Measurements from ENCODE around the gene TPP2. TPM values are rescaled to one million over a fixed set of nuclear protein-coding genes. Genes with fewer than 3 reads are reported as not detected.

The TPP2 gene
- total RNA-seq, 1 experiment from 2014 or later = 68.3 TPM

- no peak for DNase-seq (ENCODE audit: low spot score)
- TF ChIP-seq, protein P1, sequence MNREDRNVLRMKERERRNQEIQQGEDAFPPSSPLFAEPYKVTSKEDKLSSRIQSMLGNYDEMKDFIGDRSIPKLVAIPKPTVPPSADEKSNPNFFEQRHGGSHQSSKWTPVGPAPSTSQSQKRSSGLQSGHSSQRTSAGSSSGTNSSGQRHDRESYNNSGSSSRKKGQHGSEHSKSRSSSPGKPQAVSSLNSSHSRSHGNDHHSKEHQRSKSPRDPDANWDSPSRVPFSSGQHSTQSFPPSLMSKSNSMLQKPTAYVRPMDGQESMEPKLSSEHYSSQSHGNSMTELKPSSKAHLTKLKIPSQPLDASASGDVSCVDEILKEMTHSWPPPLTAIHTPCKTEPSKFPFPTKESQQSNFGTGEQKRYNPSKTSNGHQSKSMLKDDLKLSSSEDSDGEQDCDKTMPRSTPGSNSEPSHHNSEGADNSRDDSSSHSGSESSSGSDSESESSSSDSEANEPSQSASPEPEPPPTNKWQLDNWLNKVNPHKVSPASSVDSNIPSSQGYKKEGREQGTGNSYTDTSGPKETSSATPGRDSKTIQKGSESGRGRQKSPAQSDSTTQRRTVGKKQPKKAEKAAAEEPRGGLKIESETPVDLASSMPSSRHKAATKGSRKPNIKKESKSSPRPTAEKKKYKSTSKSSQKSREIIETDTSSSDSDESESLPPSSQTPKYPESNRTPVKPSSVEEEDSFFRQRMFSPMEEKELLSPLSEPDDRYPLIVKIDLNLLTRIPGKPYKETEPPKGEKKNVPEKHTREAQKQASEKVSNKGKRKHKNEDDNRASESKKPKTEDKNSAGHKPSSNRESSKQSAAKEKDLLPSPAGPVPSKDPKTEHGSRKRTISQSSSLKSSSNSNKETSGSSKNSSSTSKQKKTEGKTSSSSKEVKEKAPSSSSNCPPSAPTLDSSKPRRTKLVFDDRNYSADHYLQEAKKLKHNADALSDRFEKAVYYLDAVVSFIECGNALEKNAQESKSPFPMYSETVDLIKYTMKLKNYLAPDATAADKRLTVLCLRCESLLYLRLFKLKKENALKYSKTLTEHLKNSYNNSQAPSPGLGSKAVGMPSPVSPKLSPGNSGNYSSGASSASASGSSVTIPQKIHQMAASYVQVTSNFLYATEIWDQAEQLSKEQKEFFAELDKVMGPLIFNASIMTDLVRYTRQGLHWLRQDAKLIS (CRISPR knock-in tag; IDR thresholded peaks at IDR 0.05; ENCODE audit: borderline replicate concordance) = no peak
- TF ChIP-seq, protein P2, sequence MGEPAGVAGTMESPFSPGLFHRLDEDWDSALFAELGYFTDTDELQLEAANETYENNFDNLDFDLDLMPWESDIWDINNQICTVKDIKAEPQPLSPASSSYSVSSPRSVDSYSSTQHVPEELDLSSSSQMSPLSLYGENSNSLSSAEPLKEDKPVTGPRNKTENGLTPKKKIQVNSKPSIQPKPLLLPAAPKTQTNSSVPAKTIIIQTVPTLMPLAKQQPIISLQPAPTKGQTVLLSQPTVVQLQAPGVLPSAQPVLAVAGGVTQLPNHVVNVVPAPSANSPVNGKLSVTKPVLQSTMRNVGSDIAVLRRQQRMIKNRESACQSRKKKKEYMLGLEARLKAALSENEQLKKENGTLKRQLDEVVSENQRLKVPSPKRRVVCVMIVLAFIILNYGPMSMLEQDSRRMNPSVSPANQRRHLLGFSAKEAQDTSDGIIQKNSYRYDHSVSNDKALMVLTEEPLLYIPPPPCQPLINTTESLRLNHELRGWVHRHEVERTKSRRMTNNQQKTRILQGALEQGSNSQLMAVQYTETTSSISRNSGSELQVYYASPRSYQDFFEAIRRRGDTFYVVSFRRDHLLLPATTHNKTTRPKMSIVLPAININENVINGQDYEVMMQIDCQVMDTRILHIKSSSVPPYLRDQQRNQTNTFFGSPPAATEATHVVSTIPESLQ (CRISPR knock-in tag; IDR thresholded peaks at IDR 0.05) = no peak
- TF ChIP-seq CREM (CRISPR knock-in tag; IDR thresholded peaks at IDR 0.05) (no peak), HMGA2 (CRISPR knock-in tag; IDR thresholded peaks at IDR 0.05) (no peak), TEAD4 (CRISPR knock-in tag; IDR thresholded peaks at IDR 0.05) (no peak), ZNF121 (CRISPR knock-in tag; IDR thresholded peaks at IDR 0.05) (no peak), ZNF416 (CRISPR knock-in tag; IDR thresholded peaks at IDR 0.05) (no peak), NR2C2 (CRISPR knock-in tag; IDR thresholded peaks at IDR 0.05) (no peak), NFATC4 (CRISPR knock-in tag; IDR thresholded peaks at IDR 0.05) (no peak), CREB1 (CRISPR knock-in tag; IDR thresholded peaks at IDR 0.05) (no peak), GABPB1 (CRISPR knock-in tag; IDR thresholded peaks at IDR 0.05) (no peak)
- TF ChIP-seq, protein P3, sequence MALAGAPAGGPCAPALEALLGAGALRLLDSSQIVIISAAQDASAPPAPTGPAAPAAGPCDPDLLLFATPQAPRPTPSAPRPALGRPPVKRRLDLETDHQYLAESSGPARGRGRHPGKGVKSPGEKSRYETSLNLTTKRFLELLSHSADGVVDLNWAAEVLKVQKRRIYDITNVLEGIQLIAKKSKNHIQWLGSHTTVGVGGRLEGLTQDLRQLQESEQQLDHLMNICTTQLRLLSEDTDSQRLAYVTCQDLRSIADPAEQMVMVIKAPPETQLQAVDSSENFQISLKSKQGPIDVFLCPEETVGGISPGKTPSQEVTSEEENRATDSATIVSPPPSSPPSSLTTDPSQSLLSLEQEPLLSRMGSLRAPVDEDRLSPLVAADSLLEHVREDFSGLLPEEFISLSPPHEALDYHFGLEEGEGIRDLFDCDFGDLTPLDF (CRISPR knock-in tag; IDR thresholded peaks at IDR 0.05) = no peak
- TF ChIP-seq, protein P4, sequence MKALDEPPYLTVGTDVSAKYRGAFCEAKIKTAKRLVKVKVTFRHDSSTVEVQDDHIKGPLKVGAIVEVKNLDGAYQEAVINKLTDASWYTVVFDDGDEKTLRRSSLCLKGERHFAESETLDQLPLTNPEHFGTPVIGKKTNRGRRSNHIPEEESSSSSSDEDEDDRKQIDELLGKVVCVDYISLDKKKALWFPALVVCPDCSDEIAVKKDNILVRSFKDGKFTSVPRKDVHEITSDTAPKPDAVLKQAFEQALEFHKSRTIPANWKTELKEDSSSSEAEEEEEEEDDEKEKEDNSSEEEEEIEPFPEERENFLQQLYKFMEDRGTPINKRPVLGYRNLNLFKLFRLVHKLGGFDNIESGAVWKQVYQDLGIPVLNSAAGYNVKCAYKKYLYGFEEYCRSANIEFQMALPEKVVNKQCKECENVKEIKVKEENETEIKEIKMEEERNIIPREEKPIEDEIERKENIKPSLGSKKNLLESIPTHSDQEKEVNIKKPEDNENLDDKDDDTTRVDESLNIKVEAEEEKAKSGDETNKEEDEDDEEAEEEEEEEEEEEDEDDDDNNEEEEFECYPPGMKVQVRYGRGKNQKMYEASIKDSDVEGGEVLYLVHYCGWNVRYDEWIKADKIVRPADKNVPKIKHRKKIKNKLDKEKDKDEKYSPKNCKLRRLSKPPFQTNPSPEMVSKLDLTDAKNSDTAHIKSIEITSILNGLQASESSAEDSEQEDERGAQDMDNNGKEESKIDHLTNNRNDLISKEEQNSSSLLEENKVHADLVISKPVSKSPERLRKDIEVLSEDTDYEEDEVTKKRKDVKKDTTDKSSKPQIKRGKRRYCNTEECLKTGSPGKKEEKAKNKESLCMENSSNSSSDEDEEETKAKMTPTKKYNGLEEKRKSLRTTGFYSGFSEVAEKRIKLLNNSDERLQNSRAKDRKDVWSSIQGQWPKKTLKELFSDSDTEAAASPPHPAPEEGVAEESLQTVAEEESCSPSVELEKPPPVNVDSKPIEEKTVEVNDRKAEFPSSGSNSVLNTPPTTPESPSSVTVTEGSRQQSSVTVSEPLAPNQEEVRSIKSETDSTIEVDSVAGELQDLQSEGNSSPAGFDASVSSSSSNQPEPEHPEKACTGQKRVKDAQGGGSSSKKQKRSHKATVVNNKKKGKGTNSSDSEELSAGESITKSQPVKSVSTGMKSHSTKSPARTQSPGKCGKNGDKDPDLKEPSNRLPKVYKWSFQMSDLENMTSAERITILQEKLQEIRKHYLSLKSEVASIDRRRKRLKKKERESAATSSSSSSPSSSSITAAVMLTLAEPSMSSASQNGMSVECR (CRISPR knock-in tag; IDR thresholded peaks at IDR 0.05; ENCODE audit: borderline replicate concordance) = no peak
- TF ChIP-seq, protein P5, sequence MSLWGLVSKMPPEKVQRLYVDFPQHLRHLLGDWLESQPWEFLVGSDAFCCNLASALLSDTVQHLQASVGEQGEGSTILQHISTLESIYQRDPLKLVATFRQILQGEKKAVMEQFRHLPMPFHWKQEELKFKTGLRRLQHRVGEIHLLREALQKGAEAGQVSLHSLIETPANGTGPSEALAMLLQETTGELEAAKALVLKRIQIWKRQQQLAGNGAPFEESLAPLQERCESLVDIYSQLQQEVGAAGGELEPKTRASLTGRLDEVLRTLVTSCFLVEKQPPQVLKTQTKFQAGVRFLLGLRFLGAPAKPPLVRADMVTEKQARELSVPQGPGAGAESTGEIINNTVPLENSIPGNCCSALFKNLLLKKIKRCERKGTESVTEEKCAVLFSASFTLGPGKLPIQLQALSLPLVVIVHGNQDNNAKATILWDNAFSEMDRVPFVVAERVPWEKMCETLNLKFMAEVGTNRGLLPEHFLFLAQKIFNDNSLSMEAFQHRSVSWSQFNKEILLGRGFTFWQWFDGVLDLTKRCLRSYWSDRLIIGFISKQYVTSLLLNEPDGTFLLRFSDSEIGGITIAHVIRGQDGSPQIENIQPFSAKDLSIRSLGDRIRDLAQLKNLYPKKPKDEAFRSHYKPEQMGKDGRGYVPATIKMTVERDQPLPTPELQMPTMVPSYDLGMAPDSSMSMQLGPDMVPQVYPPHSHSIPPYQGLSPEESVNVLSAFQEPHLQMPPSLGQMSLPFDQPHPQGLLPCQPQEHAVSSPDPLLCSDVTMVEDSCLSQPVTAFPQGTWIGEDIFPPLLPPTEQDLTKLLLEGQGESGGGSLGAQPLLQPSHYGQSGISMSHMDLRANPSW (CRISPR knock-in tag; conservative IDR thresholded peaks at IDR 0.05; ENCODE audit: low read depth) = no peak
- TF ChIP-seq, protein P6, sequence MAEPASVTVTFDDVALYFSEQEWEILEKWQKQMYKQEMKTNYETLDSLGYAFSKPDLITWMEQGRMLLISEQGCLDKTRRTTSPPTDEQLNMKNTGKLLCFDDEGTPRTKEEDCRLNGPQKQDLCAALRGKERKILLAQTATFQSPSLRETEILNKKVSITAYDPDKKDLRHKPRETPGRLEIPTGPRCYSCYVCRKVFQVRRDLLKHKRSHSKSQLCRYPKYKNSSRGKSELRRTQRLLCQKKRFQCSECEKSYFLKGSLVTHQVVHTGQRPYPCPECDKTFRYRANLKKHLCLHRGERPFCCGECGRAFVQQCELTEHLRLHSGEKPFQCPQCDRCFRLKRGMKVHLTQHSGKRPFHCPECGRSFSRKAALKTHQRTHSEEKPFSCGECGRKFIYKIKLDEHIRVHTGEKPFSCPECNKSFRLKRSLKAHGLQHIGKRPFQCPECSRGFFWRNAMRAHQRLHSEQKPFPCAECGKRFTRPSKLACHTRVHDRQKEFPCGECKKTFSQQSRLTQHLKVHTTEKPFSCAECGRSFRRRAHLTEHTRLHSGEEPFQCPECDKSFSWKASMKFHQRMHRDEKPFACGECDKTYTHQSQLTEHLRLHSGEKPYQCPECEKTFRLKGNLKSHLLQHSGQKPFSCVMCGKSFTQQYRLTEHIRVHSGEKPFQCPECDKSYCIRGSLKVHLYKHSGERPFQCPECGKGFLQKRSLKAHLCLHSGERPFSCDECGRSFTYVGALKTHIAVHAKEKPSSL (CRISPR knock-in tag; conservative IDR thresholded peaks at IDR 0.05) = no peak
- TF ChIP-seq, protein P7, sequence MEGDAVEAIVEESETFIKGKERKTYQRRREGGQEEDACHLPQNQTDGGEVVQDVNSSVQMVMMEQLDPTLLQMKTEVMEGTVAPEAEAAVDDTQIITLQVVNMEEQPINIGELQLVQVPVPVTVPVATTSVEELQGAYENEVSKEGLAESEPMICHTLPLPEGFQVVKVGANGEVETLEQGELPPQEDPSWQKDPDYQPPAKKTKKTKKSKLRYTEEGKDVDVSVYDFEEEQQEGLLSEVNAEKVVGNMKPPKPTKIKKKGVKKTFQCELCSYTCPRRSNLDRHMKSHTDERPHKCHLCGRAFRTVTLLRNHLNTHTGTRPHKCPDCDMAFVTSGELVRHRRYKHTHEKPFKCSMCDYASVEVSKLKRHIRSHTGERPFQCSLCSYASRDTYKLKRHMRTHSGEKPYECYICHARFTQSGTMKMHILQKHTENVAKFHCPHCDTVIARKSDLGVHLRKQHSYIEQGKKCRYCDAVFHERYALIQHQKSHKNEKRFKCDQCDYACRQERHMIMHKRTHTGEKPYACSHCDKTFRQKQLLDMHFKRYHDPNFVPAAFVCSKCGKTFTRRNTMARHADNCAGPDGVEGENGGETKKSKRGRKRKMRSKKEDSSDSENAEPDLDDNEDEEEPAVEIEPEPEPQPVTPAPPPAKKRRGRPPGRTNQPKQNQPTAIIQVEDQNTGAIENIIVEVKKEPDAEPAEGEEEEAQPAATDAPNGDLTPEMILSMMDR (IDR thresholded peaks at IDR 0.05) = no peak
- Mint-ChIP-seq H3K9me3 (peaks cover 4% of the 10 kb centered on the region; the same call in 1 of the 2 replicates), H3K27ac (no peak overlapping the region), H3K36me3 (no peaks in the 10 kb centered on the region), H3K4me1 (no peaks in the 10 kb centered on the region), H3K27me3 (ENCODE audit: low read depth) (no peaks in the 10 kb centered on the region), H3K4me3 (no peak overlapping the region)
- ChIA-PET POLR2A (no interaction called here), CTCF (no interaction called here)
- ATAC-seq = no peak
These were observed 125.0 kb downstream of the TPP2 start for GRCh38 chr13:102721800-102722231.
